HG02885 (cell line): Measurements from ENCODE around the gene COBL.
"Not testable (repeated sequence)": the region's sequence is repeated elsewhere in the genome, so short reads cannot be mapped to it uniquely, and the experiment has no call there.

Experiments
- ATAC-seq: cut with Tn5 transposase; IDR thresholded peaks from one replicate; pipeline ENCODE4 v1.9.1; 2021; ENCODE audit warnings: mild to moderate bottlenecking; ENCODE audit not compliant: unreplicated experiment, poor library complexity

Gene COBL

DNA sequence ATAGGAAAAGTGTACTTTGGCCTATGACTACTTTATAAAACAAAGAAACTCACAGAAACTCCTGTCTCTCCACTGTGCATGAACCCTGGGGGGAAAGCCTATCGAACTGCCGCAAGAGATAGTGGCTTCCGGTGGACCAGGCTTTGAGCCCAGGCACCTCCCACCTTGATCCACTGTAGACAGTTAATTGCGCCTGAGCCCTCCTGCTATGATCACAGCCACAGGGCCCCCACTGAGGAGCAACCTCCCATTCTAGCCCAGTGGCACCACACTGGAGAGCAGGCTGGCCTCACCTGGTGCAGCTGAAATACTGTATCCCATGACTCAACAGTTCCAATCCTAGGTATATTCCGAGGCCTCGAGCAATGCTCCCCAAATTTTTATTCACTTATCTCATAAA is 98.8 kb downstream of the COBL start:
- no peak for ATAC-seq

DNA sequence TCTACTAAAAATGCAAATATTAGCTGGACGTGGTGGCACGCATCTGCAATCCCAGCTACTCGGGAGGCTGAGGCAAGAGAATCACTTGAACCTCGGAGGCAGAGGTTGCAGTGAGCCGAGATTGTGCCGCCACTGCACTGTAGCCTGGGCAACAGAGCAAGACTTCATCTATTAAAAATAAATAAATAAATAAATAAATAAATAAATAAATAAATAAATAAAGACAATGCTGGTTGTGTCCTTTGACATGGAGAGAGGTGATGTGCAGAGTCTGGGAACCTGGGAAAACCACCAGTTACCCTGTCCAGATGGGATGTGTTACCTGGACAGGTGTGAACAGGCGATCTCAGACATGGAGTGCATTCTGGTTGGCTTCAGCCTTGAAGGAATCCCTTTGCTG is 102.5 kb downstream of the COBL start:
- no peak for ATAC-seq

DNA sequence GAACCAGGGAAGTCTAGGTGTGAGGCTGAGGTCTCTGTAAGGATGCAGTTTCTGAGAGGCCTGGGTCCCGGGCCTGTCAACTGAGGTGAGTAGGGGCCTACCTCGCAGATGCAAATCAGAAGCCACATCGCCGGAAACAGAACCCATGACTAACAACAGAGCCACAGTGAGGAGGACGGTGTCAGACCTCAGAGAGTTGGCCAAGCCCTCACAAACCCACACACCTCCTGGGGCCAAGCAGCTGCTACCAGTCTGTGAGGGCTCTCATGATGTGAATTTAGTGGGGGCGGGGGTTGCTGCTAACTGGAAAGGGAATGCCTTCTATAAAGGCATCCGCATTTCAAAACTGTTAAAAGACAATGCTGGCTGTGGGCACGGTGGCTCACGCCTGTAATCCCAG is 103.0 kb downstream of the COBL start:
- no peak for ATAC-seq

DNA sequence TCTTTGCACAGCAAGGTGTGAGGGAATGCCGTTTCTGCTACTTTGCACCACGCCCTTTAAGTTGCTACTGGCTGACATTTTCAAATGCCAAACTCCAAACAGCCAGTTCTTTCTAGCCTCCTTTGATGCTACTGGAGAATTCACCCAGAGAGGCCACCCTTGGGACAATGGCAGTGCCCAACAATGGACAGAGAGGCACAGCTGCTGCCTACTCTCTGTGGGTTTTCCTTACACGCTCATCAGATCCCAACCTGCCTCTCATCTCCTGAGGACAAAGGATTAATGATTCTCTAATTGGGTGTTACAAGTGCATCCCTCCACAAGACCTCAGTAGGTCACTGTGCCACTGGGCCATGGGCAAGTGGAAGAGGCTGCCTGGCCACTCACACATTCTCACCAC is 105.8 kb downstream of the COBL start:
- ATAC-seq, result no peak

DNA sequence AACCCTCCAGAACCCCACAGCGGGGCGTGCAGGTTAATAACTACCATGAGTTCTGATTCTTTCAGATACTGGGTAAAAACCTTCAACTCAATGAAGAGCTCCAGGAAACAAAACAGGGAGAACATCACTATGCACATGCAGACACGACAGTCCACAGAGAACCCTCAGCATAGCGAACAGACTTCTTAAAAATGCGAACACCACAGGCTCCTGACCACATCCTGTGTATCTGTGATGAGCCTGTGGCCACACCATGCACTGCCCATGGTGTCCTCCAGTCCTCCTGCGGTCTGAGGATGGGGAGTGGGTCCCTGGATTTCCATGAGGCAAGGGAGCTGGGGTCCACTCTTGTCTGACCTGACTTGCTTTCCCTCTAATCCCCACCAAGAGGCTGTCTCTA is 107.2 kb downstream of the COBL start:
- no peak for ATAC-seq

DNA sequence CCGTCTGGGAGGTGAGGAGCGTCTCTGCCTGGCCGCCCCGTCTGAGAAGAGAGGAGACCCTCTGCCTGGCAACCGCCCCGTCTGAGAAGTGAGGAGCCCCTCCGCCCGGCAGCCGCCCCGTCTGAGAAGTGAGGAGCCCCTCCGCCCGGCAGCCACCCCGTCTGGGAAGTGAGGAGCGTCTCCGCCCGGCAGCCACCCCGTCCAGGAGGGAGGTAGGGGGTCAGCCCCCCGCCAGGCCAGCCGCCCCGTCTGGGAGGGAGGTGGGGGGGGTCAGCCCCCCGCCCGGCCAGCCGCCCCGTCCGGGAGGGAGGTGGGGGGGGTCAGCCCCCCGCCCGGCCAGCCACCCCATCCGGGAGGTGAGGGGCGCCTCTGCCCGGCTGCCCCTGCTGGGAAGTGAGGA is 108.5 kb downstream of the COBL start:
- ATAC-seq, result not testable (repeated sequence)

DNA sequence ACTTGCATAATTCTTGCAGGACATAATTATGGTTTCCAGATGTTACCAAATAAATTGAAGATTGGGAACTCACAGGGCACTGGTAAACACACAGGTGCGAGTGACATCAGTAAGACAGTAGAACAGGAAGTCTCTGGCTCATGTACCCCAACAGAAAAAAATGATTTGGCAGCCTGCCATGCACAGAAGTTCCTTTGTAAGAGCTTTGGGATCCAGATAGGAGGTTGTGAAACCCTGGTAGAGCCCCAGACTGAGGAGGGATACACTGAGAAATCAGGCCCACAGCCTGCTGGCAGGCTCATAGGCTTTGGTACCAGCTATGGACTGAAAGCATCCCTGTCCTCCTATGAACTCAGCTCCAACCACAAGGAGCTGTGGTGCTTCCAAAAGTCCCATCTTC is 118.0 kb downstream of the COBL start:
- no peak for ATAC-seq

DNA sequence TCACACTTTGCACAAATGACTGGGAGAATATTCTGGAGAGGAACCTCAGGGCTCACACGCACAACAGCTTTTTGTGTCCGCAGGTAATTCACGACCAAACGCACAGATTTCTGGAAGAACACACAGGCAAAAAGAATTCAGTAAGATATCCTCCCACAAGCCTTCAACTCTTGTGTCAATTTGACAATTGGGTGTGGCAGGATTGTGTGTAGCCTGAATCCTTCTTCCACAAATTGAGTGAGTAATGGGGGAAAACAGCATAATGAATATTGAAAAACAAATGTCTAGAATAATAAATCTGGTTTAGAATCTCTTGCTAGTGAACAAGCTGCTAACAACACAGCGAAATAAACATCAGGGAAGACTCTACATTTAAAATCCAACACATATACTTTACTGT is 125.6 kb downstream of the COBL start:
- ATAC-seq, result no peak

DNA sequence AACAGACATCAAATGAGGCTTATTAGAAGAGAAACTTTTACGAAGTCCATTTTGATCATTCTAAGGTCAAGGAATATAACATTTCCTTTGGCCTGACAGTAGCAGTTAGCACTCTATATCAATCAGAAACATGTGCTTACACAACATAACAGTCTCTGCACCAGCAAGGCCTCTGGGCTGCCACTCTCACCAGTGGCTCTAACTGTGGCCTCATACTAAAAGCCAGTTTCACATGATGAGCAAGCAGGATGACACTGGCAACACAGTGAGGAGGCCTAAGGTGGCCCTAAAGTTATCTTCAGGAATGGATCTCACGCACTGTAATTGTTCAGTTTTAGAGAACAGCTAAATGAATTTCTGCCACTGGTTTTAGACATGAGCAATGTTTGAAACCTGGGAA is 126.8 kb downstream of the COBL start:
- ATAC-seq, result no peak

DNA sequence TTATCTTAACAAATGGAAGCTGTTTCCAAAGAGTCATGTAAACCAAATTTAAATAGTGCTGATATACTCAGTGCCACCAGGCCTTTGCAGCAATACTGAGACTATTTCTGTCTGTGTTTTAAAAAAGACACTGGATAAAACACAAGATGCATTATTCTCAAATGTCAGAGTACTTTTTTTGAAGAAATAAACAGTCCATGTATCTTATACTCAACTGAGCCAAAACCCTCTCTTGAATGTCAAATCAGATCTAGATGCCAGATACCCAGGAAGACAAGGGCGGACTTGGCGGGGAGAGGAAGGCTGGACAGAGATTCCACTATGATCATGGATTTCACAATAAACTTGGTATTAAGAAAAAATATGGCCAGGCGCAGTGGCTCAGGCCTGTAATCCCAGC is 127.6 kb downstream of the COBL start:
- ATAC-seq, result no peak

DNA sequence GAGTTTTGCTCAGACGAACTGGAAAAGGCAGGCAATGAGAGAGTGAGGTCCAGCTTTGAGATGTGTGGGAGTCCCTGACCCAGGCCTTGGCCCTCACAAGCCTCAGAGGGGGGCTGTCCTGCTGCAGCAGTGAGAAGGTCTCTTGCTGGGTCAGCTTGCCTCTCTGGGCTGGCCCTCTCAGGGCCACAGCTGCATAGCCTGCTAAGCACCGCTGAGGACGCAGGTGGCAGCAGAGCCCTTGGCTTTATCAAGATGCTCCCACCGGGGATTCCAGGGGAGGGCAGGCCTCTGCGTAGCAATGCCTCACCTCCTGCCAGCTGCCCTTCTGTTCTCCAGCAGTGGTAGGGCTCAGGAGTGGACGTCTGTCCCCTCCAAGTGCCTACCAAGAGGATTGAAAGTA is 128.7 kb downstream of the COBL start:
- no peak for ATAC-seq

DNA sequence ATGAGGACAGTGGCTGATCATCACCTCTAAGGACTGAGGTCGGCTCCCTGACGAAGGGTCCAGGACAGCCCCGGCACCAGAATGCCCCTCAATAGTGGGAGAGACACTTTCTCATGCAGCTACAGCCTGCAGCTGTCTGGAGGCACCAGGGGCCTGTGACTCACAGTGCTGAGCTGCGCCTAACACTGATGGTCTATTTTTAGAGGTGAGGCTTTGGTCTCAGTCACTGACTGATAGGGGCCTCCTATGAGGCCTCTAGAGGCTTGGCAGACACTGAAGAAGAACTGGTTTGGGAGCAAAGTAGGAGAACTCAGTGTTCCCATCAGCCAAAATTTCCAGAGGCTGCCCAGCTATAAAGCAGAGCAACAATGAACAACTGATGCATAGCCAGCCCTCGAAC is 130.1 kb downstream of the COBL start:
- ATAC-seq, result no peak

DNA sequence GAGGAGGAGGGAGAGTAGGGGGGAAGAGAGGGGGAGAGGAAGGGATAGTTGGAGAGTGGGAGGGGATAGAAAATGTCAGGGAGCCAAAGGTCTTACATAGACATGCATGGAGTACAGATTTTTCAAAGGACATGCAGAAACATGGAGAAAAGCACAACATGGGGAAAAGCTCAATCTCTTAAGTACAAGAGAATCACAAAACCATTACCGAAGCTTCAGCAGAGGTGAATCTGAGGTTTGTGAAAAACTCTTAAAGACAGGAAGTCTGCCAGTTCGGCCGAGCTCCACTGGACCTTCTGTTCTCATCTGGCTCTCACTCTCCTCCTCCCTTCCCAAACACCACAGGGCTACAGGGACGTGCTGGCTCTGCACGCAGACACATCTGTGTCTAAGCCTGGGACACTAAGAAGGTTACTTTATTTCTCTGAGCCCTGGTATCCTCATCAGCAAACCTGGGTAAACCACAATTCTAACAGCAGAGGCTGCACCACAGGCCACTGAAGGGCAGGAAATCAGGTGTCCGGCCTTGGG is 133.9 kb downstream of the COBL start:
- no peak for ATAC-seq

DNA sequence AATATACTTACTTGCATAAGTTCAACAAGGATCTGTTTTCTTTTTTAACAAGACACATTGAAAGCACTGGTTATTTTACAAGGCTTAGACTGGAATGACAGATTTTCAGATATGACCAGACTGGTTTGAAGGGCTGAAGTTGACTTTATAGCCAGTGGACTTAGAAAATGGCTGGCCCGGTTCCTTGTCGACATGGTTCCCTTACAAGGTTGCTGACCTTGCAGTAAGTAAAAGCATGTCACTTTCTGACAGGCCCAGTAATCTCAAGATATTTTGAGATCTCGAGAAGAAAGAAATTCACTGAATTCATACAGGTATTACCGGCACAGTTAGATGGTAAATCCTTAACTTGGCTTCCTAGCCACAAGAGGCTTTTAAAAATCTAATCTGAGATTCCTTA is 136.5 kb downstream of the COBL start:
- no peak for ATAC-seq

DNA sequence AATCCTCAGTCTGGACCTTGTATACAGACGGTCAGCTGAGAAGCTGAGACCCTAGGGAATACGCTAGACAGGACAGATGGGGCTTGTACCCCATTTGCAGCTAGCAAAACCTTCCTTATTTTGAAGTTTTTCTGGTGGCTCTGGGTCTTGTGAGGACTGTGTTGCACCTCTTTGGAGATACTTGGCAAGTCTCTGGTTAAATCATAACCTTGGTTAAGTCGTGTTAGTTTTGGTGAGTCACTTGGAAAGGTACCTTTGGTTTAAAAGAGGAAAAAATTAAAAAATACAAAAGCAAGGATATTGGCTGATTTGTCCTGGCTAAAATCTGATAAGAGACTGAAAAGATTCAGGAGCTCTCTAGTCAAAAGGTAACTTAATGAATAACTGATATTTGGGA is 140.6 kb downstream of the COBL start:
- no peak for ATAC-seq

DNA sequence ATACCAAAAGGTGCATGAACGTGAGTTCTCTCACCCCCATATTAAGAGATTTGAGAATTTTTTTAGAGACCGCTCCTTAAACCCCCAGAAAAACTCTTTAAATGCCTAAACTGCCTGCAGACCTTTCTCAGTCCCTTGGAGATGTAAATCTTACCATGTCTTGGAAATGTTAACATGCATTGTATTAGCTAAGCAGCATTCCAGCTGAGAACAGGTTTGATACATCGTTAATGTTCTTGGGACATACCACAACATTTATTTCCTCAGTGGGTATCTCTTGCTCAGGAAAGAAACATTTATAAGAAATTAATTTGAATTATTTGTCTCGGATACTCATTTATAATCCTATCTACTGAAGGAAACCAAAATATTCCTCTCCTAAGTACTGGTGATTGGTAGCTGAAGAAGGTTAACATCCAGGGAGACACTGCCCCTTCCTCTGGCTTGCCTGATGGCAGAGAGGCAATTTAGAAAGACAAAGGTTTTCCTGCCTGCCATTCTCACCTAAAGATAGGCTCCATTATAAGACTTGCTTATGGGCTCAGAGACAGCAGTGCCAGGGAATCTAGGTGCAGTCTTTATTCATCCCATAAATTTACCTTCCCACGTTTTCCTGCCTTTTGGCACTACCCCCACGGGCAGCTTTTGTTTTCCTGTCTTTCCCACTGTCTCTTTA is 141.2 kb downstream of the COBL start:
- no peak for ATAC-seq

DNA sequence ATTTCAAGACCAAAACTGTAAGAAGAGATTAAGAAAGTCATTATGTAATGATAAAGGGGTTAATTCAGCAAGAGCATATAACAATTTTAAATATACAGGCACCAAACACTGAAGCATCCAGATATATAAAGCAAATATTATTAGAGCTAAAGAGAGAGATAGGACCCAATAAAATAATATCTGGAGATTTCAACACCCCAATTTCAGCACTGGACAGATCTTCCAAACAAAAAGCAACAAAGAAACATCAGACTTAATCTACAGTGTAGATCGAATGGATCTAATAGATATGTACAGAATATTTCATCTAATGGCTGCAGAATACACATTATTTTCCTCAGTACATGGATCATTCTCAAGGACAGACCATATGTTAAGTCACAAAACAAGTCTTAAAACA is 151.3 kb downstream of the COBL start:
- no peak for ATAC-seq

DNA sequence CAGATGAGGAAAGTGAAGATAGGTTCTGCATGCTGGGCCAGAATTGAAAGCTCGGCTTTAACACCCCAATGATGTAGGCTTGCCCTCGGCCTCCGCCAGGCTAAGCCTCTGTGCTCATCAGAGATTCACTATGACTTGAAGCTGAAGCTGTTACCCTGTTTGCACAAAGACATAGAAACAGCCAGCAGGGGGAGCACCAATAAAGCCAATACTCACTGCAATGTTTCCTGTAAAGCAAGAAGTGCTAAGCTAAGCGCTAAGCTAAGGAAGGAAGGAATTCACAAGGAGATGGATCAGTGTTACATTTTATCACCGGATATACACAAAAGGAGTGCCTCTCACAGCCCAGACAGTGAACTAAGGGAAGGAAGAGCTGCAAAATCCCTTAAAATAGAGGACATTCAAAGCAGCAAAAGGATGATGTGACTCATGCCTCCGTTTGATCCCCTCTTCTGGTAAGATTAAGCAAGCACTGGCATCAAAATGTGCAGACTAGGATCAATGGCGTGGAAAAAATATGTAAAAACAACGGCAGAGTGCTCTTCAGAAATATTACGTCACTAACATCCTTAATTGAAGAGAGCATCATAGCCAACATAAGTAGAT is 153.8 kb downstream of the COBL start:
- peak; percentile 97 for ATAC-seq

DNA sequence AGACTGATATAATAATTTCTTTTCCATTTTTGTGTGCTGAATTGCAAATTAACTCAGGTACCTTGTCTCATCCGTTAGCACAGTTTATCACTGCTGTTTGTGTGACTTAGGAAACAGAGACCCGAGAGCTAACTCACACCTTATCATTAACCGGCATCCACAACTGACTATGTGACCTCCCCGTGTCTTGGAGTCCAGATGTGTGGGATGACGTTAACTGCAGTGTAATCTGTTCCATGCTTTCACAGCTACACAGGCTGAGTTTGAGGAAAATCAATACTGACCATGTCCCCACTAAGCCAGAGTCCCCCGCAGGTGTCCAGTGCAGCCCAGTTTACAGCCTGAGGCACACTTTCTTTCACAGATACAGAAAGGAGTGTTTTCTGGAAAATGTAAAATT is 154.7 kb downstream of the COBL start:
- ATAC-seq, result no peak

DNA sequence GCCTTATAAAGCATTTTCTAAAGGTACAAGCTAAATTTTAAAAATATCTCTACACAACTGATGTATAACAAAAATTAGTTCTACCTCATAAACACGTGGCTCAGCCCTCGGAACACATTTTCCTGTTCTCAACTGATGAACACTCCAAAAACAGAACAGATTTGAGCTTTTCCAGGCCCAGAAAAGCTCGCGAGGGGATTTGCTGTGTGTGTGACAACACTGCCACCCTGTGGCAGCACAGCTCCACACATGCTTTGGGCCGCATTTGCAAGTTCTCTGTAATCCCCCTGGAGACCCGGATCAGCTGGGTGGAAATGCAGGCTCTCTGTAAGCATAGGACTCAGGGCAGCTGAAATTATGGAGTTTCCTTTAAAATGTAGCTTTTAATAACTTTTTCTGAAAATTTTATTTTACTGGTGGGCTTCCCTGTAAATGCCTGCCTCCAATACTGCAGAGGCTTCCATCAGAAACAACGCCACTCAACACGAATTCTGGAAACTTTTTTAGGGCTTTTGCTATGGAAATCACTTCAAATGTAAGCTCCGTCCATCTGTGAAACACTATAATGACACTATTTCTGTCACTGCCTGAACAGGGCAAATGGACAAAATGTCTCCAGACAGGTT is 155.5 kb downstream of the COBL start:
- ATAC-seq, result peak; percentile 60

DNA sequence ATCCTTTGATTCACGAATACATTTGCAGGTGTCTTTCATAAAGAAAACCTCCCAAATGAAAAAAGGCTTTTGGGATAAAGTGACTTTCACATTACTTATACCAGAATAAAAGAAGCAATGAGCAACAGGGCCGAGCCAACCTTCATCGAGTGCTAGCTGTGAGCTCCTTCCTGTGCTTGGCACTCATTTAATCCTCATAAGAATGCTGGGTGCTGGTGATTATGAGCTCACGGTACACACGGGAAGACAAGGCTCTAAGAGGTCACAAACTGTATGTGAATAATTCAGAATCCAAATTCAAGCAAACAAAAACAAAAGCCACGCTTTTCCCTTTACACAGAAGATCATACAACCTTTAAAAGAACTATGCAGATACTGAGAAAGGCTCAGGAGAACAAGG is 156.2 kb downstream of the COBL start:
- no peak for ATAC-seq
